GM12878 (cell line): ENCODE data around the gene CPVL.

Experiments
- BHLHE40 ChIP-seq, 2 experiments: fragments of 450-650 bp in 1 of 2; IDR thresholded peaks; 2 replicates each; pipeline ENCODE4 v1.6.1; 2011 to 2017; ENCODE audit warnings: low read depth in 2 of 2, borderline replicate concordance in 1 of 2, improper control_type of control experiment in 1 of 2, low read length in 1 of 2, mild to moderate bottlenecking in 1 of 2
- CREB1 ChIP-seq: IDR thresholded peaks from 2 replicates; pipeline ENCODE4 v1.6.1; 2012; ENCODE audit warnings: low read depth, mild to moderate bottlenecking, inconsistent platforms
- ETV6 ChIP-seq, 2 experiments: fragments of 450-650 bp in 1 of 2; IDR thresholded peaks in 1 of 2; conservative IDR thresholded peaks in 1 of 2; 2 replicates each; pipeline ENCODE4 v1.6.1; 2014; ENCODE audit warnings: antibody characterized with exemption in 1 of 2, borderline replicate concordance in 1 of 2, low read depth in 1 of 2, mild to moderate bottlenecking in 1 of 2, moderate library complexity in 1 of 2
- EZH2 ChIP-seq: IDR thresholded peaks from 2 replicates; pipeline ENCODE4 v1.6.1; 2012; ENCODE audit warnings: low read depth, mild to moderate bottlenecking, control low read depth, inconsistent platforms, low read length, borderline replicate concordance; ENCODE audit not compliant: control insufficient read depth
- IKZF1 ChIP-seq: fragments of 450-650 bp; conservative IDR thresholded peaks from 2 replicates; pipeline ENCODE4 v1.6.1; 2017; ENCODE audit warnings: antibody characterized with exemption, mild to moderate bottlenecking
- KAT2A ChIP-seq: conservative IDR thresholded peaks from 2 replicates; pipeline ENCODE4 v1.6.1; 2011; ENCODE audit warnings: low read depth, low read length; ENCODE audit not compliant: control insufficient read depth
- KDM1A ChIP-seq: fragments of 200-600 bp; sonication (generic); IDR thresholded peaks from 2 replicates; pipeline ENCODE4 v1.6.1; 2016; ENCODE audit warnings: borderline replicate concordance
- POLR2A ChIP-seq: IDR thresholded peaks from 2 replicates; pipeline ENCODE4 v1.6.1; 2011; ENCODE audit warnings: low read depth, mild to moderate bottlenecking, low read length
- ZBTB33 ChIP-seq: fragments of 450-650 bp; IDR thresholded peaks from 2 replicates; pipeline ENCODE4 v1.6.1; 2017; ENCODE audit warnings: mild to moderate bottlenecking
- ZNF217 ChIP-seq: fragments of 450-650 bp; IDR thresholded peaks from 2 replicates; pipeline ENCODE4 v1.6.1; 2017; ENCODE audit warnings: antibody characterized with exemption, mild to moderate bottlenecking
- TF ChIP-seq, protein P1 (sequence below), 3 experiments: IDR thresholded peaks in 2 of 3; conservative IDR thresholded peaks in 1 of 3; 2 replicates each; pipeline ENCODE4 v1.5.1; 2011; ENCODE audit warnings: low read depth in 3 of 3, low read length in 3 of 3, mild to moderate bottlenecking in 3 of 3, control low read depth in 2 of 3, moderate library complexity in 2 of 3, inconsistent platforms in 1 of 3, mixed read lengths in 1 of 3; ENCODE audit not compliant: control insufficient read depth in 2 of 3, insufficient read depth in 1 of 3; ENCODE audit errors: extremely low read depth in 1 of 3

- TF ChIP-seq CREB1 = no peak
- TF ChIP-seq BHLHE40 (IDR thresholded peaks at IDR 0.05; ENCODE audit: borderline replicate concordance in 1 of 2, low read depth in 2 of 2, low read length in 1 of 2) = no peak
- TF ChIP-seq ZBTB33 = no peak
- TF ChIP-seq, protein P1, sequence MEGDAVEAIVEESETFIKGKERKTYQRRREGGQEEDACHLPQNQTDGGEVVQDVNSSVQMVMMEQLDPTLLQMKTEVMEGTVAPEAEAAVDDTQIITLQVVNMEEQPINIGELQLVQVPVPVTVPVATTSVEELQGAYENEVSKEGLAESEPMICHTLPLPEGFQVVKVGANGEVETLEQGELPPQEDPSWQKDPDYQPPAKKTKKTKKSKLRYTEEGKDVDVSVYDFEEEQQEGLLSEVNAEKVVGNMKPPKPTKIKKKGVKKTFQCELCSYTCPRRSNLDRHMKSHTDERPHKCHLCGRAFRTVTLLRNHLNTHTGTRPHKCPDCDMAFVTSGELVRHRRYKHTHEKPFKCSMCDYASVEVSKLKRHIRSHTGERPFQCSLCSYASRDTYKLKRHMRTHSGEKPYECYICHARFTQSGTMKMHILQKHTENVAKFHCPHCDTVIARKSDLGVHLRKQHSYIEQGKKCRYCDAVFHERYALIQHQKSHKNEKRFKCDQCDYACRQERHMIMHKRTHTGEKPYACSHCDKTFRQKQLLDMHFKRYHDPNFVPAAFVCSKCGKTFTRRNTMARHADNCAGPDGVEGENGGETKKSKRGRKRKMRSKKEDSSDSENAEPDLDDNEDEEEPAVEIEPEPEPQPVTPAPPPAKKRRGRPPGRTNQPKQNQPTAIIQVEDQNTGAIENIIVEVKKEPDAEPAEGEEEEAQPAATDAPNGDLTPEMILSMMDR (IDR thresholded peaks at IDR 0.05 in 2 of 3, conservative IDR thresholded peaks at IDR 0.05 in 1 of 3; ENCODE audit: control insufficient read depth in 2 of 3, extremely low read depth in 1 of 3, insufficient read depth in 1 of 3, low read depth in 3 of 3, low read length in 3 of 3) = no peak
- no peak for TF ChIP-seq KDM1A
- TF ChIP-seq POLR2A = no peak
- no peak for TF ChIP-seq ZNF217
- TF ChIP-seq IKZF1 = no peak
- no peak for TF ChIP-seq KAT2A
- no peak for TF ChIP-seq EZH2
- no peak for TF ChIP-seq ETV6 (conservative IDR thresholded peaks at IDR 0.05 in 1 of 2, IDR thresholded peaks at IDR 0.05 in 1 of 2; ENCODE audit: borderline replicate concordance in 1 of 2, low read depth in 1 of 2)
These were observed 157.5 kb downstream of the CPVL start for GRCh38 chr7:28988810-28989209.
